A673 (cell line): Measurements from ENCODE around the gene SGPL1. TPM values are rescaled to one million over a fixed set of nuclear protein-coding genes. Genes with fewer than 3 reads are reported as not detected.

Source experiments
- BruUV-seq: library from RNA; stranded (reverse); fragments of 400-500 nt; replicated peaks from 2 replicates; lab custom pipeline; 2021; lab: Mats Ljungman, UMichigan
- CTCF ChIA-PET: fragments of 300-600 bp; sonication (Branson Sonifier 250); formaldehyde crosslinking; loops from one replicate; lab custom pipeline; 2022; ENCODE audit warnings: antibody characterized with exemption; lab: Charles Lee
- POLR2A ChIA-PET: fragments of 300-600 bp; sonication (Branson Sonifier 250); formaldehyde crosslinking; loops from one replicate; lab custom pipeline; 2022; ENCODE audit warnings: antibody characterized with exemption; ENCODE audit not compliant: low non-redundant PET; lab: Charles Lee
- DNase-seq: peaks from one replicate; pipeline ENCODE4 v3.0.0-alpha.2; 2015; ENCODE audit warnings: low spot score
- H3K27ac ChIP-seq: fragments of 200-600 bp; sonication (generic); 2 replicates; pipeline ENCODE4 v1.5.1; 2016; ENCODE audit warnings: mixed run types, low read depth, mild to moderate bottlenecking, mixed read lengths, antibody characterized with exemption, low read length; ENCODE audit not compliant: poor library complexity, severe bottlenecking
- H3K27me3 ChIP-seq: fragments of 200-600 bp; sonication (generic); replicated peaks from 2 replicates; pipeline ENCODE4 v1.6.1; 2017; ENCODE audit warnings: mixed run types, low read depth, mild to moderate bottlenecking, mixed read lengths, antibody characterized with exemption, low read length; ENCODE audit not compliant: insufficient read depth, poor library complexity
- H3K36me3 ChIP-seq: fragments of 200-600 bp; sonication (generic); 2 replicates; pipeline ENCODE4 v1.6.1; 2016; ENCODE audit warnings: mixed run types, mild to moderate bottlenecking, mixed read lengths, antibody characterized with exemption, low read length; ENCODE audit not compliant: insufficient read depth, poor library complexity, severe bottlenecking
- H3K4me1 ChIP-seq: fragments of 200-600 bp; sonication (generic); 2 replicates; pipeline ENCODE4 v1.6.1; 2017; ENCODE audit warnings: mixed run types, mild to moderate bottlenecking, mixed read lengths, antibody characterized with exemption, low read length; ENCODE audit not compliant: insufficient read depth, poor library complexity, severe bottlenecking
- H3K4me3 ChIP-seq: fragments of 200-600 bp; sonication (generic); 2 replicates; pipeline ENCODE4 v1.5.1; 2016; ENCODE audit warnings: low read depth, mixed run types, mild to moderate bottlenecking, mixed read lengths, low read length; ENCODE audit not compliant: poor library complexity, severe bottlenecking
- H3K9me3 ChIP-seq: fragments of 200-600 bp; sonication (generic); 2 replicates; pipeline ENCODE4 v1.6.1; 2016; ENCODE audit warnings: mixed run types, low read depth, mild to moderate bottlenecking, mixed read lengths, antibody characterized with exemption, low read length; ENCODE audit not compliant: poor library complexity, severe bottlenecking
- CTCF ChIP-seq: fragments of 300-800, 200-600 bp; sonication (generic); conservative IDR thresholded peaks from 2 replicates; pipeline ENCODE4 v1.5.1; 2017; ENCODE audit warnings: low read depth, mild to moderate bottlenecking, antibody characterized with exemption, low read length, moderate library complexity, mixed read lengths
- EZH2 ChIP-seq: fragments of 200-600 bp; sonication (generic); IDR thresholded peaks from 2 replicates; pipeline ENCODE4 v1.6.1; 2017; ENCODE audit warnings: borderline replicate concordance, low read depth, mild to moderate bottlenecking, mixed read lengths, antibody characterized with exemption, low read length; ENCODE audit not compliant: poor library complexity, severe bottlenecking
- intact Hi-C: fragments of 100-400 bp; cut with micrococcal nuclease; formaldehyde crosslinking; loops from one replicate; pipeline ENCODE4 v1.10.0; 2022; ENCODE audit not compliant: unreplicated experiment
- total RNA-seq: library from RNA; stranded (reverse); gene quantifications from 2 replicates; pipeline ENCODE4 v1.2.3, GENCODE V29; 2021

Gene SGPL1
- total RNA-seq, 1 experiment from 2014 or later = 48.6 TPM

DNA sequence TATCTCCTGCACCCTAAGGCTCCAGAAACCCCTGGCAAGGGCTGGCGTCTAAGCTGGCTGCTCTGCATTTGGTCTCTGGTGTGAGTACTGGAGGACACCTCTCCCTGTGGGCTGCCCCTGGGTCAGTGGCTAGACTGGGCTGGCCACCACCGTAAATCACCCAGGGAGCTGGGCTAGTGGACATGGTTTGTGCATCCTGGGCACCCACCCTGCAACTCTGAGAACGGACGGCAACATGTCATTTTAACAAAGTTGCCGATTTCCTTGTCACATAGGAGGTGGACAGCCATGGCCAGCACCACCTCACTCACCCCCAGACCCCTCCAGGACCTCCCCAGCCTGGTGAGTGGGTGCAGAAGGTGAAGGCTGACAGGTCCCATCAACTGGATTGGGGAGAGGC is 99.5 kb downstream of the SGPL1 start:
- Histone ChIP-seq H3K9me3 (no peaks in the 10 kb centered on the region), H3K4me1 (no peaks in the 10 kb centered on the region), H3K27ac (no peak overlapping the region), H3K36me3 (no peaks in the 10 kb centered on the region), H3K27me3 (no peaks in the 10 kb centered on the region), H3K4me3 (no peak overlapping the region)
- CTCF ChIA-PET = no interaction called here
- no peak for DNase-seq
- POLR2A ChIA-PET = no interaction called here
- TF ChIP-seq EZH2 = no peak
- TF ChIP-seq CTCF = no peak
- intact Hi-C loops = no loop called here
- BruUV-seq = no TSS peak

DNA sequence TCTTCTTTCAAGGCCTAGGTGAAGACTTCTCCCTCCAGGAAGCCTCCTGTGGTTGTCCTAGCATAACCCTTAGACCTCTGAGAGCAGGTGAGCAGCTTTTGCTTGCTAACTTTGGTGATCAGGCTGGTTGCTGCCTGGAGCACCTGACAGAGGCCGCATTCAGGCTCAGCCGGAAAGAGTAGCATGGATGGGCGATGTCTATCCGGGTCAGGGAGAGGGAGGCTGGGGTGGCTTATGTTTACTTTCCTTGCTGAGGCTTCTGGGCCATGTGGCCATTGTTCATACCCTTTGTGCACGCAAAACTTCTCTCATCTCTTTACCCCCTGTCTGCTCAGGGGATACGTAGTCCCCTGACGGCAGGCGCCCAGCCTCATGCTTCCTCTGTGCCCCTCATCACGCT is 100.1 kb downstream of the SGPL1 start:
- no peak overlapping the region for H3K27ac ChIP-seq
- ChIA-PET POLR2A (no interaction called here), CTCF (no interaction called here)
- intact Hi-C loops = no loop called here
- no peak overlapping the region for H3K4me3 ChIP-seq
- no peaks in the 10 kb centered on the region for H3K9me3 ChIP-seq
- no peaks in the 10 kb centered on the region for H3K27me3 ChIP-seq
- no peaks in the 10 kb centered on the region for H3K4me1 ChIP-seq
- DNase-seq = no peak
- no TSS peak for BruUV-seq
- TF ChIP-seq CTCF (no peak), EZH2 (no peak)
- no peaks in the 10 kb centered on the region for H3K36me3 ChIP-seq

DNA sequence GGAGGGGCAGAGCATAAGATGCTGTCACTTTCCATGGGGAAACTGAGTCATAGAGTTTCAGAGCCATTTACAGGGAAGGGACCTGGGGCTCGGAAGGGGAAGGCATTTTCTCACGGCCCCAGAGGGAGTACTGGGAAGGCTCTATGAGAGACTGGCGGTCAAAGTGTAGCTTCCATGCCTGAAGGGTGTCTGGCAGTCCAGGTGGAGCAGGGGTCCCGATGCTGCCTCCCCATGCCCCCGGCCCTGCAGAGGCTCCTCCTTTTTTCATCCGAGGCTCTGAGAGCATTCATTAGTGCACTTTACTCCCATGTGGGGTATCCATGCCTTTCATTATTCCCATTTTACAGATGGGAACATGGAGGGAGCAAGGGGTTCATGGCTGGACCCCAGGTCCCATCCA is 100.5 kb downstream of the SGPL1 start:
- intact Hi-C loops = no loop called here
- Histone ChIP-seq H3K9me3 (no peaks in the 10 kb centered on the region), H3K4me1 (no peaks in the 10 kb centered on the region), H3K36me3 (no peaks in the 10 kb centered on the region), H3K27ac (no peak overlapping the region), H3K4me3 (no peak overlapping the region), H3K27me3 (no peaks in the 10 kb centered on the region)
- DNase-seq = no peak
- BruUV-seq = no TSS peak
- ChIA-PET POLR2A (no interaction called here), CTCF (no interaction called here)
- TF ChIP-seq CTCF (no peak), EZH2 (no peak)
